Neural progenitor cell (in vitro differentiated cells): Measurements from ENCODE around the gene USP2. TPM values are rescaled to one million over a fixed set of nuclear protein-coding genes. Genes with fewer than 3 reads are reported as not detected.
A peak's percentile ranks its signal among the peaks of the same experiment; 100 is the strongest.

ENCODE experiments used
- DNase-seq: peaks from one replicate; pipeline ENCODE4 v3.0.0-alpha.2; 2016; ENCODE audit warnings: low spot score
- H2AFZ ChIP-seq: fragments of 200-600 bp; sonication (generic); replicated peaks from 2 replicates; pipeline ENCODE4 v1.6.1; 2016; ENCODE audit warnings: antibody characterized with exemption
- H3F3A ChIP-seq: fragments of 200-600 bp; sonication (generic); 2 replicates; pipeline ENCODE4 v1.6.1; 2016; ENCODE audit warnings: antibody characterized with exemption, low read depth
- H3K27ac ChIP-seq: fragments of 200-600 bp; sonication (generic); 2 replicates; pipeline ENCODE4 v1.5.1; 2016; ENCODE audit warnings: mild to moderate bottlenecking
- H3K27me3 ChIP-seq: fragments of 200-600 bp; sonication (generic); 2 replicates; pipeline ENCODE4 v1.6.1; 2016; ENCODE audit warnings: mild to moderate bottlenecking, moderate library complexity
- H3K36me3 ChIP-seq: fragments of 200-600 bp; sonication (generic); 2 replicates; pipeline ENCODE4 v1.5.1; 2016
- H3K4me1 ChIP-seq: fragments of 200-600 bp; sonication (generic); 2 replicates; pipeline ENCODE4 v1.6.1; 2016; ENCODE audit warnings: mixed run types
- H3K4me2 ChIP-seq: fragments of 200-600 bp; sonication (generic); 2 replicates; pipeline ENCODE4 v1.6.1; 2016
- H3K4me3 ChIP-seq: fragments of 200-600 bp; sonication (generic); 2 replicates; pipeline ENCODE4 v1.5.1; 2016
- H3K79me2 ChIP-seq: fragments of 200-600 bp; sonication (generic); 2 replicates; pipeline ENCODE4 v1.6.1; 2016; ENCODE audit warnings: low read depth
- H3K9ac ChIP-seq: fragments of 200-600 bp; sonication (generic); 2 replicates; pipeline ENCODE4 v1.6.1; 2016
- H3K9me3 ChIP-seq: fragments of 200-600 bp; sonication (generic); 2 replicates; pipeline ENCODE4 v1.5.1; 2016; ENCODE audit warnings: low read depth
- H4K20me1 ChIP-seq: fragments of 200-600 bp; sonication (generic); 2 replicates; pipeline ENCODE4 v1.6.1; 2016; ENCODE audit warnings: low read depth
- H3K27ac Mint-ChIP-seq: 3 replicates; pipeline ENCODE4 v1.8.0; 2021; ENCODE audit warnings: mixed read lengths
- H3K27me3 Mint-ChIP-seq: 2 replicates; pipeline ENCODE4 v1.8.0; 2022; ENCODE audit warnings: low read depth, mild to moderate bottlenecking, inconsistent platforms, moderate library complexity, mixed read lengths; ENCODE audit not compliant: insufficient read depth
- H3K36me3 Mint-ChIP-seq: 3 replicates; pipeline ENCODE4 v1.8.0; 2021; ENCODE audit warnings: mixed read lengths
- H3K4me1 Mint-ChIP-seq: 3 replicates; pipeline ENCODE4 v1.8.0; 2021; ENCODE audit warnings: mixed read lengths
- H3K4me3 Mint-ChIP-seq: 3 replicates; pipeline ENCODE4 v1.8.0; 2021; ENCODE audit warnings: mild to moderate bottlenecking, moderate library complexity, mixed read lengths
- H3K9me3 Mint-ChIP-seq: 3 replicates; pipeline ENCODE4 v1.8.0; 2020; ENCODE audit warnings: mixed read lengths
- CTCF ChIP-seq: fragments of 200-600 bp; sonication (generic); IDR thresholded peaks from 2 replicates; pipeline ENCODE4 v1.5.1; 2017; ENCODE audit warnings: antibody characterized with exemption, mild to moderate bottlenecking
- EZH2 ChIP-seq: fragments of 200-600 bp; sonication (generic); IDR thresholded peaks from 2 replicates; pipeline ENCODE4 v1.6.1; 2017; ENCODE audit warnings: antibody characterized with exemption, mild to moderate bottlenecking, moderate library complexity
- EZH2phosphoT487 ChIP-seq: fragments of 200-600 bp; sonication (generic); IDR thresholded peaks from 2 replicates; pipeline ENCODE4 v1.6.1; 2017; ENCODE audit warnings: antibody characterized with exemption
- total RNA-seq: library from RNA; depleted of rRNA; stranded (reverse); fragments of >200 nt; gene quantifications from 2 replicates; pipeline ENCODE4 v1.2.3, GENCODE V29; 2015; ENCODE audit warnings: low replicate concordance

Gene USP2
- total RNA-seq, 1 donor from 2014 or later: 2.6 TPM

- Histone ChIP-seq H3K9ac (no peak overlapping the region), H3K27ac (no peak overlapping the region), H3K4me2 (no peak overlapping the region), H3K36me3 (no peaks in the 10 kb centered on the region), H3K4me1 (peaks cover 11% of the 10 kb centered on the region), H3K79me2 (no peaks in the 10 kb centered on the region), H2AFZ (no peak overlapping the region), H3F3A (peaks cover 14% of the 10 kb centered on the region), H3K9me3 (no peaks in the 10 kb centered on the region), H3K4me3 (no peak overlapping the region), H3K27me3 (no peaks in the 10 kb centered on the region), H4K20me1 (peaks cover 10% of the 10 kb centered on the region)
- Mint-ChIP-seq H3K27ac (no peak overlapping the region), H3K4me1 (peaks cover 14% of the 10 kb centered on the region), H3K4me3 (no peak overlapping the region), H3K9me3 (no peaks in the 10 kb centered on the region), H3K36me3 (peaks cover 15% of the 10 kb centered on the region), H3K27me3 (no peaks in the 10 kb centered on the region)
- TF ChIP-seq EZH2phosphoT487: no peak
- TF ChIP-seq CTCF: no peak
- TF ChIP-seq EZH2: no peak
- no peak for DNase-seq
These were observed 73.5 kb downstream of the USP2 start for GRCh38 chr11:119307974-119308373.

GRCh38 chr11:119307219-119307618, 74.3 kb downstream of the USP2 start:
- H4K20me1 ChIP-seq: peaks cover 10% of the 10 kb centered on the region
- peaks cover 14% of the 10 kb centered on the region for H3K4me1 Mint-ChIP-seq
- no peak for TF ChIP-seq EZH2phosphoT487
- no peak for TF ChIP-seq EZH2
- peak; percentile 53 for TF ChIP-seq CTCF
- H3K9me3 ChIP-seq: no peaks in the 10 kb centered on the region
- no peak overlapping the region for H3K27ac Mint-ChIP-seq
- DNase-seq: peak; percentile 67
- peak overlapping the region; percentile 28 for H3K4me2 ChIP-seq
- no peaks in the 10 kb centered on the region for H3K9me3 Mint-ChIP-seq
- H3F3A ChIP-seq: peaks cover 14% of the 10 kb centered on the region
- no peaks in the 10 kb centered on the region for H3K36me3 ChIP-seq
- no peaks in the 10 kb centered on the region for H3K79me2 ChIP-seq
- no peak overlapping the region for H2AFZ ChIP-seq
- H3K27me3 Mint-ChIP-seq: no peaks in the 10 kb centered on the region
- H3K27ac ChIP-seq: peak overlapping the region; percentile 17
- H3K36me3 Mint-ChIP-seq: peaks cover 19% of the 10 kb centered on the region
- H3K4me3 Mint-ChIP-seq: no peak overlapping the region
- no peak overlapping the region for H3K4me3 ChIP-seq
- H3K9ac ChIP-seq: no peak overlapping the region
- H3K27me3 ChIP-seq: no peaks in the 10 kb centered on the region
- peaks cover 11% of the 10 kb centered on the region for H3K4me1 ChIP-seq

GRCh38 chr11:119306373-119306890, 75.1 kb downstream of the USP2 start:
- Histone ChIP-seq H2AFZ (no peak overlapping the region), H3K4me1 (peaks cover 11% of the 10 kb centered on the region)

More at GRCh38 chr11:119306373-119306890, 75.1 kb downstream of the USP2 start:
- TF ChIP-seq CTCF (no peak), EZH2phosphoT487 (no peak), EZH2 (no peak)
- Histone ChIP-seq H3K4me2 (peak overlapping the region; percentile 28), H3K36me3 (no peaks in the 10 kb centered on the region), H3K9me3 (no peaks in the 10 kb centered on the region), H3K4me3 (no peak overlapping the region), H3K9ac (no peak overlapping the region), H3K27ac (peak overlapping the region; percentile 17), H4K20me1 (peaks cover 10% of the 10 kb centered on the region), H3K79me2 (no peaks in the 10 kb centered on the region), H3F3A (peaks cover 14% of the 10 kb centered on the region), H3K27me3 (no peaks in the 10 kb centered on the region)
- H3K4me1 Mint-ChIP-seq: peaks cover 14% of the 10 kb centered on the region
- no peak for DNase-seq
- no peaks in the 10 kb centered on the region for H3K9me3 Mint-ChIP-seq
- peak overlapping the region; percentile 63 for H3K27ac Mint-ChIP-seq
- H3K4me3 Mint-ChIP-seq: peak overlapping the region; percentile 42
- H3K27me3 Mint-ChIP-seq: no peaks in the 10 kb centered on the region
- H3K36me3 Mint-ChIP-seq: peaks cover 21% of the 10 kb centered on the region
